Smooth muscle cell (in vitro differentiated cells): Measurements from ENCODE around the gene TMEM187. TPM values are rescaled to one million over a fixed set of nuclear protein-coding genes. Genes with fewer than 3 reads are reported as not detected.

Experiments
- DNase-seq: peaks from one replicate; lab custom pipeline; 2025; ENCODE audit not compliant: unreplicated experiment; lab: John Stamatoyannopoulos, UW
- H2AFZ ChIP-seq: fragments of 200-600 bp; sonication (generic); 2 replicates; pipeline ENCODE4 v1.6.0; 2016; ENCODE audit warnings: antibody characterized with exemption, low read depth, mild to moderate bottlenecking
- H3F3A ChIP-seq: fragments of 200-600 bp; sonication (generic); 2 replicates; pipeline ENCODE4 v1.6.0; 2017; ENCODE audit warnings: antibody characterized with exemption, low read depth
- H3K27ac ChIP-seq: fragments of 200-600 bp; sonication (generic); 2 replicates; pipeline ENCODE4 v1.5.1; 2016; ENCODE audit warnings: low read depth, mild to moderate bottlenecking
- H3K27me3 ChIP-seq: fragments of 200-600 bp; sonication (generic); 2 replicates; pipeline ENCODE4 v1.6.1; 2016; ENCODE audit warnings: low read depth, mild to moderate bottlenecking
- H3K36me3 ChIP-seq: fragments of 200-600 bp; sonication (generic); 2 replicates; pipeline ENCODE4 v1.5.1; 2016; ENCODE audit warnings: low read depth
- H3K4me1 ChIP-seq: fragments of 200-600 bp; sonication (generic); 2 replicates; pipeline ENCODE4 v1.5.1; 2016; ENCODE audit warnings: low read depth
- H3K4me2 ChIP-seq: fragments of 200-600 bp; sonication (generic); 2 replicates; pipeline ENCODE4 v1.6.0; 2016; ENCODE audit warnings: mild to moderate bottlenecking
- H3K4me3 ChIP-seq: fragments of 200-600 bp; sonication (generic); 2 replicates; pipeline ENCODE4 v1.5.1; 2016; ENCODE audit warnings: mild to moderate bottlenecking
- H3K79me2 ChIP-seq: fragments of 200-600 bp; sonication (generic); 2 replicates; pipeline ENCODE4 v1.6.0; 2016; ENCODE audit warnings: low read depth, mild to moderate bottlenecking
- H3K9ac ChIP-seq: fragments of 200-600 bp; sonication (generic); 2 replicates; pipeline ENCODE4 v1.6.0; 2016; ENCODE audit warnings: low read depth
- H3K9me3 ChIP-seq: fragments of 200-600 bp; sonication (generic); replicated peaks from 2 replicates; pipeline ENCODE4 v1.5.1; 2016; ENCODE audit warnings: low read depth
- H4K20me1 ChIP-seq: fragments of 200-600 bp; sonication (generic); 2 replicates; pipeline ENCODE4 v1.6.0; 2016; ENCODE audit warnings: low read depth
- WGBS: methylation state at CpG from one replicate; pipeline ENCODE4 v1.1.7; 2016; ENCODE audit warnings: low lambda C conversion rate; 5-methylcytosine and 5-hydroxymethylcytosine counted together
- polyA plus RNA-seq: library from polyadenylated mRNA; unstranded; fragments of >200 nt; fragmentation: Nextera tagmentation; extraction: Ambion mirVana; gene quantifications from 2 replicates; pipeline ENCODE4 v1.2.1, GENCODE V29; 2016
- total RNA-seq: library from RNA; depleted of rRNA; stranded (reverse); fragments of >200 nt; gene quantifications from 2 replicates; pipeline ENCODE4 v1.2.3, GENCODE V29; 2014
- TF ChIP-seq, protein P1 (sequence below): fragments of 200-600 bp; sonication (generic); IDR thresholded peaks from 2 replicates; pipeline ENCODE4 v1.5.1; 2017; ENCODE audit warnings: borderline replicate concordance, mild to moderate bottlenecking, antibody characterized with exemption; ENCODE audit not compliant: insufficient read depth, poor library complexity, severe bottlenecking

Gene TMEM187
- total and polyA plus RNA-seq, 2 experiments from 2014 or later = 6.2 to 9.8 TPM

DNA sequence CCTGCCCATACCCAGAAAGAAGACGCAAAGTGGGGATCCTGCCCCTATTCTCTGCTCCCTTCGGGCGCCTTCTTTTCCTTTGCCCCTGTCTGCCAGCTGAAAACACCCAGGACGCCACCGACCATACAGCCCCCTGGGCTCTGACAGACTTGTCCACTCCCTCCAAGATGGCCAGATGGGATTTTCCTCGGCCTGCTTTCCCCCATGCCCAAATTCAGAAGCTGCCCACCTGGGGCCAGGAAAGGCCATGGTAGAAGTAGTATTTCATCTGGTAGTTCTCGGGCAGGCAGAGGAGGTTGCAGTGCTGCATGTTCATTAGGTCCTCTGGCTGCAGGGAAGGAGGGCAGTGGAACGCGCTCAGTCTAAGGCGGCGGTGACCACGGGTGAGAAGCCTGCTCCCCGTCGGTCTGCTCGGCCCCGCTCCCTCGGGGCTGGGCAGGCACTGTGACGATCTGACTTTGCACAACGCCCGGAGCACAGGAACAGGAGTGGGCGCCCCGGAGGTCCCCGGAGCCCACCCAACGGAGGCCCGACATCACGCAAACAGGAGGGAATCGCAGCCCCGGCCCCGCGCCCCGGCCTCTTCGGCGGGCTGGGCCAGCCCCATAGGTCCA is 38.3 kb upstream of the TMEM187 start:
- peaks cover 9% of the 10 kb centered on the region for H3K79me2 ChIP-seq
- H3K9me3 ChIP-seq = no peaks in the 10 kb centered on the region
- H3K9ac ChIP-seq = peak overlapping the region; percentile 74
- no peaks in the 10 kb centered on the region for H3K27me3 ChIP-seq
- no peak for DNase-seq
- no peaks in the 10 kb centered on the region for H3K4me1 ChIP-seq
- peak overlapping the region; percentile 30 for H3K27ac ChIP-seq
- H3K36me3 ChIP-seq = no peaks in the 10 kb centered on the region
- no peak overlapping the region for H2AFZ ChIP-seq
- TF ChIP-seq, protein P1, sequence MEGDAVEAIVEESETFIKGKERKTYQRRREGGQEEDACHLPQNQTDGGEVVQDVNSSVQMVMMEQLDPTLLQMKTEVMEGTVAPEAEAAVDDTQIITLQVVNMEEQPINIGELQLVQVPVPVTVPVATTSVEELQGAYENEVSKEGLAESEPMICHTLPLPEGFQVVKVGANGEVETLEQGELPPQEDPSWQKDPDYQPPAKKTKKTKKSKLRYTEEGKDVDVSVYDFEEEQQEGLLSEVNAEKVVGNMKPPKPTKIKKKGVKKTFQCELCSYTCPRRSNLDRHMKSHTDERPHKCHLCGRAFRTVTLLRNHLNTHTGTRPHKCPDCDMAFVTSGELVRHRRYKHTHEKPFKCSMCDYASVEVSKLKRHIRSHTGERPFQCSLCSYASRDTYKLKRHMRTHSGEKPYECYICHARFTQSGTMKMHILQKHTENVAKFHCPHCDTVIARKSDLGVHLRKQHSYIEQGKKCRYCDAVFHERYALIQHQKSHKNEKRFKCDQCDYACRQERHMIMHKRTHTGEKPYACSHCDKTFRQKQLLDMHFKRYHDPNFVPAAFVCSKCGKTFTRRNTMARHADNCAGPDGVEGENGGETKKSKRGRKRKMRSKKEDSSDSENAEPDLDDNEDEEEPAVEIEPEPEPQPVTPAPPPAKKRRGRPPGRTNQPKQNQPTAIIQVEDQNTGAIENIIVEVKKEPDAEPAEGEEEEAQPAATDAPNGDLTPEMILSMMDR = no peak
- peak overlapping the region; percentile 70 for H3K4me3 ChIP-seq
- H3F3A ChIP-seq = no peaks in the 10 kb centered on the region
- H3K4me2 ChIP-seq = peak overlapping the region; percentile 87
- peaks cover 5% of the 10 kb centered on the region for H4K20me1 ChIP-seq
- WGBS = 47% methylated on average over 31 of the region's 33 CpGs

DNA sequence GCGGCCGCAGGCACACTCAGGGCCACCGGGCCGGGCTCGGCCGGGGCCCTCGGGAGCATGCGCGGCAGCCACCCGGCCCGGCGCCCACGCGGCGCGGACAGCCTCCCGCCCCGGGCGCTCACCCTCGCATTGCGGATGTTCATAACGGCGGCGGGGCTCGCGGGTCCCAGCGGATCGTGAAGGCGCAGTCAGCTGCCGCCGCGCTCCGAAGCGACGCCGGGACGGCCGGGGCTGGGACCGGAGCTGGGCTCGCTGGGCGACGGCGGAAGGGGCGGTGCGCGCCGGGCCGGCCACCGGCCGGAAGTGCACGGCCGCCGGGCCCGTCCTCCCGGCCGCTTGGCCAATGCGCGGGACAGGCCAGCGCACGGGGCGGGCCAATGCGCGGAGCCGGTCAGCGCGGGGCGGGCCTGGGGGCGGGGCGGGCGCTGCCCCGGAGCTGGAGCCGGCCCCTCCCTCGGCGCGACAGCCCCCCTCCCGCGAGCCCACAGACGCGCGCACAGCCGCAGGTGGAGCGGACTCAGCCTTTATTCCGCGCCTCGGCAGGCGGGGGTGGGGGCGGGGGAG is 37.7 kb upstream of the TMEM187 start, which contains the start of gene NAA10:
Gene NAA10, minus strand, starts transcription at position 276 of the 564 bp plus-strand sequence. Its CDS starts 133 bp downstream, at position 143.
- 61% methylated on average over 56 of the region's 87 CpGs for WGBS
- H3K27ac ChIP-seq = peak within 1 kb of the TSS; percentile 30
- H2AFZ ChIP-seq = no peak within 1 kb of the TSS

DNA sequence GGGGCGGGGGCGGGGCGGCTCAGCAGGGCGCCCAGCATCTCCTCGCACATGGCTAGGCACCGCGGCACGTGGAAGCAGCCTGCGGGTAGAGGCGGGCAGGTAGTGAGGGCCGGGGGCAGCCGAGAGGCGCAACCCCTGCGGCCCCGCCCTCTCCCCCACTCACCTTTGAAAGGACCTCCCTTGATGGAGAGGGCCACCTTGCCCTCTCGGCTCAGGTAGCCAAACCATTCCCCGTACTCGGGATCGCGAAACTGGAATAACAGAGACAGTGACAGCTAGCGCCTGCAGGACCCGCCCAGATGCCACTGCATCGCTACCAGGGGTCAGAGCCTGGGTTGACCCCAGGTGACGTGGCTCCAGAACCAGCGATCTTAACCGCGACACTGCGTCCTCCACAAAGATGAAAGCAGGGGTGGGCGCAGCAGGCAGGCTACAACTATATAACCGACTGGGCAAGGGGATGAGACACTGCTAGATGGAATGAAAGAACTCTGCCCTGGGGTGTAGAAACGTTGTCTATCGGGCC is 37.2 kb upstream of the TMEM187 start:
- no peaks in the 10 kb centered on the region for H3K36me3 ChIP-seq
- H4K20me1 ChIP-seq = peaks cover 5% of the 10 kb centered on the region
- WGBS = 50% methylated on average over 23 of the region's 32 CpGs
- H3K79me2 ChIP-seq = peaks cover 9% of the 10 kb centered on the region
- H3K27me3 ChIP-seq = no peaks in the 10 kb centered on the region
- no peaks in the 10 kb centered on the region for H3K9me3 ChIP-seq
- no peak overlapping the region for H2AFZ ChIP-seq
- H3F3A ChIP-seq = no peaks in the 10 kb centered on the region
- H3K4me2 ChIP-seq = peak overlapping the region; percentile 79
- no peak for DNase-seq
- TF ChIP-seq, protein P1 = no peak
- H3K27ac ChIP-seq = no peak overlapping the region
- H3K4me3 ChIP-seq = peak overlapping the region; percentile 70
- H3K4me1 ChIP-seq = no peaks in the 10 kb centered on the region
- no peak overlapping the region for H3K9ac ChIP-seq

More for the DNA sequence above, 37.7 kb upstream of the TMEM187 start, which contains the start of gene NAA10:
- peaks cover 5% of the 10 kb centered on the region for H4K20me1 ChIP-seq
- peaks cover 9% of the 10 kb centered on the region for H3K79me2 ChIP-seq
- H3K9ac ChIP-seq = peak within 1 kb of the TSS; percentile 74
- peak; percentile 10 for DNase-seq
- TF ChIP-seq, protein P1 = no peak
- peak within 1 kb of the TSS; percentile 87 for H3K4me2 ChIP-seq
- H3K4me1 ChIP-seq = no peaks in the 10 kb centered on the region
- no peaks in the 10 kb centered on the region for H3K9me3 ChIP-seq
- H3K36me3 ChIP-seq = no peaks in the 10 kb centered on the region
- peak within 1 kb of the TSS; percentile 70 for H3K4me3 ChIP-seq
- no peaks in the 10 kb centered on the region for H3K27me3 ChIP-seq
- H3F3A ChIP-seq = no peaks in the 10 kb centered on the region
